GM23338 (cell line): Measurements from ENCODE around the gene LYRM2. TPM values are rescaled to one million over a fixed set of nuclear protein-coding genes. Genes with fewer than 3 reads are reported as not detected.

Experiments used
- ATAC-seq: fragments of 200-7000 bp; cut with Tn5 transposase; 3 replicates; pipeline ENCODE4 v1.9.1; 2020
- DNase-seq: peaks from one replicate; pipeline ENCODE4 v3.0.0-alpha.2; 2015; ENCODE audit warnings: low spot score
- H2AFZ ChIP-seq: fragments of 200-600 bp; sonication (generic); 2 replicates; pipeline ENCODE4 v1.8.0; 2016; ENCODE audit warnings: antibody characterized with exemption, mild to moderate bottlenecking, moderate library complexity
- H3F3A ChIP-seq: fragments of 200-600 bp; sonication (generic); replicated peaks from 2 replicates; pipeline ENCODE4 v1.8.0; 2017; ENCODE audit warnings: antibody characterized with exemption, mixed run types, low read depth
- H3K27ac ChIP-seq: fragments of 200-600 bp; sonication (generic); 2 replicates; pipeline ENCODE4 v1.6.1; 2016; ENCODE audit warnings: low read depth
- H3K27me3 ChIP-seq: fragments of 200-600 bp; sonication (generic); 2 replicates; pipeline ENCODE4 v1.8.0; 2016; ENCODE audit warnings: mild to moderate bottlenecking, mixed run types, moderate library complexity; ENCODE audit not compliant: insufficient read depth
- H3K36me3 ChIP-seq: fragments of 200-600 bp; sonication (generic); 2 replicates; pipeline ENCODE4 v1.8.0; 2016; ENCODE audit warnings: mild to moderate bottlenecking; ENCODE audit not compliant: insufficient read depth
- H3K4me1 ChIP-seq: fragments of 200-600 bp; sonication (generic); 2 replicates; pipeline ENCODE4 v1.8.0; 2016; ENCODE audit warnings: mild to moderate bottlenecking, moderate library complexity; ENCODE audit not compliant: insufficient read depth
- H3K4me2 ChIP-seq: fragments of 200-600 bp; sonication (generic); 2 replicates; pipeline ENCODE4 v1.7.1; 2017; ENCODE audit warnings: mixed run types
- H3K4me3 ChIP-seq: fragments of 200-600 bp; sonication (generic); 2 replicates; pipeline ENCODE4 v1.6.1; 2016; ENCODE audit warnings: mixed run types
- H3K79me2 ChIP-seq: fragments of 200-600 bp; sonication (generic); replicated peaks from 2 replicates; pipeline ENCODE4 v1.8.0; 2017; ENCODE audit warnings: mild to moderate bottlenecking; ENCODE audit not compliant: insufficient read depth
- H3K9me2 ChIP-seq: fragments of 200-600 bp; sonication (generic); 2 replicates; pipeline ENCODE4 v1.8.0; 2017; ENCODE audit not compliant: insufficient read depth
- H4K20me1 ChIP-seq: fragments of 200-600 bp; sonication (generic); replicated peaks from 2 replicates; pipeline ENCODE4 v1.8.0; 2017; ENCODE audit warnings: mild to moderate bottlenecking; ENCODE audit not compliant: insufficient read depth
- H3K27ac Mint-ChIP-seq: 2 replicates; pipeline ENCODE4 v1.8.0; 2020; ENCODE audit warnings: inconsistent platforms, mild to moderate bottlenecking, moderate library complexity, mixed read lengths
- H3K27me3 Mint-ChIP-seq: 3 replicates; pipeline ENCODE4 v1.8.0; 2022; ENCODE audit warnings: low read depth, mild to moderate bottlenecking, moderate library complexity, mixed read lengths, inconsistent platforms; ENCODE audit not compliant: insufficient read depth, poor library complexity
- H3K36me3 Mint-ChIP-seq: 3 replicates; pipeline ENCODE4 v1.8.0; 2021; ENCODE audit warnings: low read depth, mild to moderate bottlenecking, inconsistent platforms, moderate library complexity, mixed read lengths
- H3K4me1 Mint-ChIP-seq: 3 replicates; pipeline ENCODE4 v1.8.0; 2020; ENCODE audit warnings: mild to moderate bottlenecking, inconsistent platforms, mixed read lengths
- H3K4me3 Mint-ChIP-seq: 3 replicates; pipeline ENCODE4 v1.8.0; 2021; ENCODE audit warnings: moderate library complexity, mild to moderate bottlenecking, inconsistent platforms, mixed read lengths
- H3K9me3 Mint-ChIP-seq: 3 replicates; pipeline ENCODE4 v1.8.0; 2020; ENCODE audit warnings: moderate library complexity, mild to moderate bottlenecking, inconsistent platforms, mixed read lengths
- CREB1 ChIP-seq: fragments of 250-450 bp; sonication (Bioruptor Pico); IDR thresholded peaks from 2 replicates; pipeline ENCODE4 v1.5.0; 2020; ENCODE audit warnings: low read depth, mild to moderate bottlenecking, moderate library complexity
- EZH2 ChIP-seq: fragments of 200-600 bp; sonication (generic); IDR thresholded peaks from one replicate; pipeline ENCODE4 v1.8.0; 2017; ENCODE audit warnings: antibody characterized with exemption, mild to moderate bottlenecking, low read depth; ENCODE audit not compliant: unreplicated experiment
- EZH2phosphoT487 ChIP-seq: fragments of 200-600 bp; sonication (generic); IDR thresholded peaks from one replicate; pipeline ENCODE4 v1.8.1; 2018; ENCODE audit warnings: antibody characterized with exemption; ENCODE audit not compliant: unreplicated experiment
- JUNB ChIP-seq: IDR thresholded peaks from one replicate; pipeline ENCODE4 v1.6.1; 2016; ENCODE audit warnings: antibody characterized with exemption; ENCODE audit not compliant: unreplicated experiment
- NANOG ChIP-seq: IDR thresholded peaks from 2 replicates; pipeline ENCODE4 v1.6.1; 2016; ENCODE audit warnings: antibody characterized with exemption, borderline replicate concordance
- POLR2AphosphoS5 ChIP-seq: IDR thresholded peaks from 2 replicates; pipeline ENCODE4 v1.6.1; 2016; ENCODE audit warnings: antibody characterized with exemption, low read depth
- STAT1 ChIP-seq: IDR thresholded peaks from one replicate; pipeline ENCODE4 v1.6.1; 2016; ENCODE audit warnings: antibody characterized with exemption; ENCODE audit not compliant: unreplicated experiment
- ZNF114 ChIP-seq: fragments of 250-450 bp; sonication (Bioruptor Pico); IDR thresholded peaks from 2 replicates; pipeline ENCODE4 v1.5.0; 2020; ENCODE audit warnings: mild to moderate bottlenecking, moderate library complexity
- ZNF331 ChIP-seq: fragments of 250-450 bp; sonication (Bioruptor Pico); IDR thresholded peaks from 2 replicates; pipeline ENCODE4 v1.5.0; 2020; ENCODE audit warnings: low read depth, mild to moderate bottlenecking, moderate library complexity
- polyA plus RNA-seq: library from polyadenylated mRNA; unstranded; fragments of >200 nt; fragmentation: Nextera tagmentation; extraction: Ambion mirVana; gene quantifications from 2 replicates; pipeline ENCODE4 v1.2.1, GENCODE V29; 2016
- total RNA-seq: library from RNA; depleted of rRNA; stranded (reverse); fragments of >200 nt; shearing (Covaris generic); gene quantifications from 2 replicates; pipeline ENCODE4 v1.2.3, GENCODE V29; 2014
- TF ChIP-seq, protein P1 (sequence below): IDR thresholded peaks from one replicate; pipeline ENCODE4 v1.6.1; 2018; ENCODE audit warnings: antibody characterized with exemption; ENCODE audit not compliant: unreplicated experiment
- TF ChIP-seq, protein P2 (sequence below), 2 experiments: fragments of 200-600 bp in 1 of 2; sonication (generic) in 1 of 2; conservative IDR thresholded peaks; 2 replicates each; pipeline versions ENCODE4 v1.5.1 to v1.6.1; 2016 to 2017; ENCODE audit warnings: antibody characterized with exemption in 2 of 2, low read depth in 2 of 2, mild to moderate bottlenecking in 2 of 2, moderate library complexity in 1 of 2
- TF ChIP-seq, protein P3 (sequence below): IDR thresholded peaks from 2 replicates; pipeline ENCODE4 v1.6.1; 2016; ENCODE audit warnings: antibody characterized with exemption

Gene LYRM2
- total and polyA plus RNA-seq, 2 experiments from 2014 or later: 20.3 to 67.3 TPM

DNA sequence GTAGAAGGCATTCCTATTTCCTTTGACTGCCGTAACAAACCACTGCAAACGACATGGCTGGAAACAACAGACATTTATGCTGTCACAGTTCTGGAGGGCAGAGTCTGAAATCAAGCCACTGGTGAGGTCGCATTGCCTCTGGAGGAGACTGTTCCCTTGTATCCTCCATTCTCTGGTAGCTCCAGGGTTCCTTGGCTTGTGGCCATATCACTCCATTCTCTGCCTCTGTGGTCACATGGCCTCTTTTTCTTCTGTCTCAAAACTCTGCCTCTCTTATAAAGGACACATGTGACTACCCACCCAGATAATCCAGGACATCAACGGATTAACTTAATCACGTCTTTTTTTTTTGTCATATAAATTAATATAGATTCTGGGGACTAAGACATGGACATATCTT, 84.4 kb downstream of the LYRM2 start:
- Mint-ChIP-seq H3K4me1 (peaks cover 29% of the 10 kb centered on the region), H3K27me3 (peaks cover 2% of the 10 kb centered on the region), H3K4me3 (no peak overlapping the region), H3K27ac (no peak overlapping the region), H3K36me3 (peaks cover 22% of the 10 kb centered on the region), H3K9me3 (peaks cover 25% of the 10 kb centered on the region)
- Histone ChIP-seq H4K20me1 (no peaks in the 10 kb centered on the region; the same call in 1 of the 2 replicates), H3K36me3 (no peaks in the 10 kb centered on the region), H3K4me1 (peaks cover 21% of the 10 kb centered on the region), H3K9me2 (0 out of 2 replicates have a peak, but pooled peaks cover 4% of the 10 kb centered on the region), H2AFZ (no peak overlapping the region), H3K27ac (no peak overlapping the region), H3K4me2 (peak overlapping the region; percentile 55), H3F3A (no peaks in the 10 kb centered on the region), H3K4me3 (no peak overlapping the region), H3K79me2 (no peaks in the 10 kb centered on the region), H3K27me3 (no peaks in the 10 kb centered on the region)
- TF ChIP-seq ZNF331 (CRISPR knock-in tag) (no peak), EZH2phosphoT487 (no peak), NANOG (no peak), JUNB (no peak), EZH2 (no peak)
- TF ChIP-seq, protein P1, sequence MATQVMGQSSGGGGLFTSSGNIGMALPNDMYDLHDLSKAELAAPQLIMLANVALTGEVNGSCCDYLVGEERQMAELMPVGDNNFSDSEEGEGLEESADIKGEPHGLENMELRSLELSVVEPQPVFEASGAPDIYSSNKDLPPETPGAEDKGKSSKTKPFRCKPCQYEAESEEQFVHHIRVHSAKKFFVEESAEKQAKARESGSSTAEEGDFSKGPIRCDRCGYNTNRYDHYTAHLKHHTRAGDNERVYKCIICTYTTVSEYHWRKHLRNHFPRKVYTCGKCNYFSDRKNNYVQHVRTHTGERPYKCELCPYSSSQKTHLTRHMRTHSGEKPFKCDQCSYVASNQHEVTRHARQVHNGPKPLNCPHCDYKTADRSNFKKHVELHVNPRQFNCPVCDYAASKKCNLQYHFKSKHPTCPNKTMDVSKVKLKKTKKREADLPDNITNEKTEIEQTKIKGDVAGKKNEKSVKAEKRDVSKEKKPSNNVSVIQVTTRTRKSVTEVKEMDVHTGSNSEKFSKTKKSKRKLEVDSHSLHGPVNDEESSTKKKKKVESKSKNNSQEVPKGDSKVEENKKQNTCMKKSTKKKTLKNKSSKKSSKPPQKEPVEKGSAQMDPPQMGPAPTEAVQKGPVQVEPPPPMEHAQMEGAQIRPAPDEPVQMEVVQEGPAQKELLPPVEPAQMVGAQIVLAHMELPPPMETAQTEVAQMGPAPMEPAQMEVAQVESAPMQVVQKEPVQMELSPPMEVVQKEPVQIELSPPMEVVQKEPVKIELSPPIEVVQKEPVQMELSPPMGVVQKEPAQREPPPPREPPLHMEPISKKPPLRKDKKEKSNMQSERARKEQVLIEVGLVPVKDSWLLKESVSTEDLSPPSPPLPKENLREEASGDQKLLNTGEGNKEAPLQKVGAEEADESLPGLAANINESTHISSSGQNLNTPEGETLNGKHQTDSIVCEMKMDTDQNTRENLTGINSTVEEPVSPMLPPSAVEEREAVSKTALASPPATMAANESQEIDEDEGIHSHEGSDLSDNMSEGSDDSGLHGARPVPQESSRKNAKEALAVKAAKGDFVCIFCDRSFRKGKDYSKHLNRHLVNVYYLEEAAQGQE: no peak
- TF ChIP-seq, protein P2, sequence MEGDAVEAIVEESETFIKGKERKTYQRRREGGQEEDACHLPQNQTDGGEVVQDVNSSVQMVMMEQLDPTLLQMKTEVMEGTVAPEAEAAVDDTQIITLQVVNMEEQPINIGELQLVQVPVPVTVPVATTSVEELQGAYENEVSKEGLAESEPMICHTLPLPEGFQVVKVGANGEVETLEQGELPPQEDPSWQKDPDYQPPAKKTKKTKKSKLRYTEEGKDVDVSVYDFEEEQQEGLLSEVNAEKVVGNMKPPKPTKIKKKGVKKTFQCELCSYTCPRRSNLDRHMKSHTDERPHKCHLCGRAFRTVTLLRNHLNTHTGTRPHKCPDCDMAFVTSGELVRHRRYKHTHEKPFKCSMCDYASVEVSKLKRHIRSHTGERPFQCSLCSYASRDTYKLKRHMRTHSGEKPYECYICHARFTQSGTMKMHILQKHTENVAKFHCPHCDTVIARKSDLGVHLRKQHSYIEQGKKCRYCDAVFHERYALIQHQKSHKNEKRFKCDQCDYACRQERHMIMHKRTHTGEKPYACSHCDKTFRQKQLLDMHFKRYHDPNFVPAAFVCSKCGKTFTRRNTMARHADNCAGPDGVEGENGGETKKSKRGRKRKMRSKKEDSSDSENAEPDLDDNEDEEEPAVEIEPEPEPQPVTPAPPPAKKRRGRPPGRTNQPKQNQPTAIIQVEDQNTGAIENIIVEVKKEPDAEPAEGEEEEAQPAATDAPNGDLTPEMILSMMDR (conservative IDR thresholded peaks at IDR 0.05; ENCODE audit: low read depth in 2 of 2): no peak
- ATAC-seq (no peak), DNase-seq (no peak)

DNA sequence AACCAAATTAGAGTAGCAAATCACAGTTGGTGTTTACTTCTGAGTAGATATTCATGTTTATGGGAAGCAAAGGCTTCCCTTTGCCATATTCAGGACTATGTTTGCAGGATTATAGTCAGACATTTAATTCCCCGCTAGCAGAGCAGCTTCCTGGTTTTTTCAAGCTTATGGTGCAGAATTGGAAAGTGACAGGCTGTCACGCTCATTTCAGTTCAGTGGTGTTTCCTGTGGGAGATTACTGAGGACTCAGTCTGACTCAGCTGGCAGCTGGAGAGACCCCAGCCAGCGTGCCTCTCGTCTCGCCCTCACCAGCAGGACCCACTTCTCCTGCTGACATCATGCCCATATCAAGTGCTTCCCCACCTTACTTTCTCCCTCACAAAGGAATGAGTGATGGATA, 85.1 kb downstream of the LYRM2 start:
- no peak for DNase-seq
- H3K4me3 ChIP-seq: no peak overlapping the region
- TF ChIP-seq, protein P3, sequence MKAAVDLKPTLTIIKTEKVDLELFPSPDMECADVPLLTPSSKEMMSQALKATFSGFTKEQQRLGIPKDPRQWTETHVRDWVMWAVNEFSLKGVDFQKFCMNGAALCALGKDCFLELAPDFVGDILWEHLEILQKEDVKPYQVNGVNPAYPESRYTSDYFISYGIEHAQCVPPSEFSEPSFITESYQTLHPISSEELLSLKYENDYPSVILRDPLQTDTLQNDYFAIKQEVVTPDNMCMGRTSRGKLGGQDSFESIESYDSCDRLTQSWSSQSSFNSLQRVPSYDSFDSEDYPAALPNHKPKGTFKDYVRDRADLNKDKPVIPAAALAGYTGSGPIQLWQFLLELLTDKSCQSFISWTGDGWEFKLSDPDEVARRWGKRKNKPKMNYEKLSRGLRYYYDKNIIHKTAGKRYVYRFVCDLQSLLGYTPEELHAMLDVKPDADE: no peak
- no peak for TF ChIP-seq STAT1
- TF ChIP-seq JUNB: no peak
- no peak for TF ChIP-seq NANOG
- no peak for TF ChIP-seq POLR2AphosphoS5
- TF ChIP-seq, protein P2 (conservative IDR thresholded peaks at IDR 0.05; ENCODE audit: low read depth in 2 of 2): no peak
- no peak for TF ChIP-seq ZNF114 (CRISPR knock-in tag)
- TF ChIP-seq EZH2phosphoT487: no peak
- TF ChIP-seq ZNF331 (CRISPR knock-in tag): no peak
- TF ChIP-seq CREB1 (CRISPR knock-in tag): no peak
- no peaks in the 10 kb centered on the region for H3K27me3 ChIP-seq
- H3K4me1 ChIP-seq: peaks cover 21% of the 10 kb centered on the region
- H3K79me2 ChIP-seq: no peaks in the 10 kb centered on the region
- H3K4me2 ChIP-seq: no peak overlapping the region
- no peak for ATAC-seq
- H3K4me3 Mint-ChIP-seq: no peak overlapping the region
- no peak overlapping the region for H3K27ac ChIP-seq
- no peaks in the 10 kb centered on the region; the same call in 1 of the 2 replicates for H4K20me1 ChIP-seq
- no peaks in the 10 kb centered on the region for H3F3A ChIP-seq
- peaks cover 17% of the 10 kb centered on the region for H3K36me3 Mint-ChIP-seq
- peaks cover 20% of the 10 kb centered on the region for H3K9me3 Mint-ChIP-seq
- H3K4me1 Mint-ChIP-seq: peaks cover 29% of the 10 kb centered on the region
- no peaks in the 10 kb centered on the region for H3K36me3 ChIP-seq
- no peak overlapping the region for H3K27ac Mint-ChIP-seq
- peaks cover 2% of the 10 kb centered on the region for H3K27me3 Mint-ChIP-seq
- H3K9me2 ChIP-seq: 0 out of 2 replicates have a peak, but pooled peaks cover 4% of the 10 kb centered on the region
- H2AFZ ChIP-seq: no peak overlapping the region
